ENCODE measurements around the gene CLDN10. TPM values are rescaled to one million over a fixed set of nuclear protein-coding genes. Genes with fewer than 3 reads are reported as not detected.
"Not testable (repeated sequence)": the region's sequence is repeated elsewhere in the genome, so short reads cannot be mapped to it uniquely, and the experiment has no call there.

CLDN10 gene
- total RNA-seq, 1 experiment from 2014 or later, result 24.7 TPM

DNA sequence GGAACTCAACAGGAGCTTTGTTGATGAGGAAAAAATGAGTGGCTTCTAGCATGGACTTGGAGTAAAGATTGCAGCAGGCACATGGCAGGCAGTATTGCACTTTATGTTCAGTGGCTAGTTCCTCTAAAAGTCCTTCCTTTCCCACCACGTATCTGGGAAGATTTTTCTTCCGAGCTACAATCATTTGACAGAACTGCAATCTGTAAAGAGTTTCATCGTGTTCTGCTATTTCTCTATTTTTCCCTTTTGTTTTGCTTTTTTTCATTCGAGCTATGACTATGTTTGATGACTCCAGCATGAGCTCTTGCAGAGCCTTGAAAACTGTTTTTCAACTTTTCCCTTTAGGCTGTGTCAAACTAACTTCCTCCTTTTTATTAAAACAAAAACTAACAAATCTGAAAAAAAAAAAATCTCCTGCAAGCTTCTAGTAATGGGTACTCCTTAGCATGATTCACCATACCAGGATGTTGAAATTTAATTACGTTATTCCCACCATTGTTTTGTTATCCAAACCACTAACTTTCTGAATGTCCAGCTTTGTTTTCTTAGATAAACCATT is 12.3 kb downstream of the CLDN10 start:
- no peak for DNase-seq (ENCODE audit: low spot score)
- ChIA-PET CTCF (interaction anchor here (0.6 to 1.6 kb wide), 10 partner anchors 13 to 376 kb away, joined by 3 to 6 read pairs (median 3); no protein-coding TSS in a partner anchor), POLR2A (interaction anchor here (0.7 kb wide), 1 partner anchor 617 kb away, joined by 3 read pairs; no protein-coding TSS in a partner anchor)

DNA sequence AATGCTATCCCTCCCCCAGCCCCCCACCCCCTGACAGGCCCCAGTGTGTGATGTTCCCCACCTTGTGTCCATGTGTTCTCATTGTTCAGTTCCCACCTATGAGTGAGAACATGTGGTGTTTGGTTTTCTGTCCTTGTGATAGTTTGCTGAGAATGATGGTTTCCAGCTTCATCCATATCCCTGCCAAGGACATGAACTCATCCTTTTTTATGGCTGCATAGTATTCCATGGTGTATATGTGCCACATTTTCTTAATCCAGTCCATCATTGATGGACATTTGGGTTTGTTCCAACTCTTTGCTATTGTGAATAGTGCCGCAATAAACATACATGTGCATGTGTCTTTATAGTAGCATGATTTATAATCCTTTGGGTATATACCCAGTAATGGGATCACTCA is 13.2 kb downstream of the CLDN10 start:
- H3K4me1 Mint-ChIP-seq; H3K4me3 Mint-ChIP-seq; CTCF ChIA-PET; H3K9me3 Mint-ChIP-seq; DNase-seq (ENCODE audit: low spot score); H3K27ac Mint-ChIP-seq; POLR2A ChIA-PET; ATAC-seq; H3K27me3 Mint-ChIP-seq (ENCODE audit: low read depth): not testable (repeated sequence)
- H3K36me3 Mint-ChIP-seq, result peaks cover 10% of the 10 kb centered on the region

More for the DNA sequence above, 12.3 kb downstream of the CLDN10 start:
- peaks cover 7% of the 10 kb centered on the region; the same call in 1 of the 2 replicates for H3K9me3 Mint-ChIP-seq
- no peak overlapping the region for H3K4me3 Mint-ChIP-seq
- no peak for ATAC-seq
- no peak overlapping the region for H3K27ac Mint-ChIP-seq
- H3K27me3 Mint-ChIP-seq (ENCODE audit: low read depth), result no peaks in the 10 kb centered on the region
- H3K36me3 Mint-ChIP-seq, result peaks cover 12% of the 10 kb centered on the region
- TF ChIP-seq ZNF317 (CRISPR knock-in tag; IDR thresholded peaks at IDR 0.05; ENCODE audit: borderline replicate concordance, low read depth), result no peak
- no peak for TF ChIP-seq FOXP4 (CRISPR knock-in tag; IDR thresholded peaks at IDR 0.05)
- no peak for TF ChIP-seq PRRX2 (CRISPR knock-in tag; IDR thresholded peaks at IDR 0.05)
- TF ChIP-seq, protein P1, sequence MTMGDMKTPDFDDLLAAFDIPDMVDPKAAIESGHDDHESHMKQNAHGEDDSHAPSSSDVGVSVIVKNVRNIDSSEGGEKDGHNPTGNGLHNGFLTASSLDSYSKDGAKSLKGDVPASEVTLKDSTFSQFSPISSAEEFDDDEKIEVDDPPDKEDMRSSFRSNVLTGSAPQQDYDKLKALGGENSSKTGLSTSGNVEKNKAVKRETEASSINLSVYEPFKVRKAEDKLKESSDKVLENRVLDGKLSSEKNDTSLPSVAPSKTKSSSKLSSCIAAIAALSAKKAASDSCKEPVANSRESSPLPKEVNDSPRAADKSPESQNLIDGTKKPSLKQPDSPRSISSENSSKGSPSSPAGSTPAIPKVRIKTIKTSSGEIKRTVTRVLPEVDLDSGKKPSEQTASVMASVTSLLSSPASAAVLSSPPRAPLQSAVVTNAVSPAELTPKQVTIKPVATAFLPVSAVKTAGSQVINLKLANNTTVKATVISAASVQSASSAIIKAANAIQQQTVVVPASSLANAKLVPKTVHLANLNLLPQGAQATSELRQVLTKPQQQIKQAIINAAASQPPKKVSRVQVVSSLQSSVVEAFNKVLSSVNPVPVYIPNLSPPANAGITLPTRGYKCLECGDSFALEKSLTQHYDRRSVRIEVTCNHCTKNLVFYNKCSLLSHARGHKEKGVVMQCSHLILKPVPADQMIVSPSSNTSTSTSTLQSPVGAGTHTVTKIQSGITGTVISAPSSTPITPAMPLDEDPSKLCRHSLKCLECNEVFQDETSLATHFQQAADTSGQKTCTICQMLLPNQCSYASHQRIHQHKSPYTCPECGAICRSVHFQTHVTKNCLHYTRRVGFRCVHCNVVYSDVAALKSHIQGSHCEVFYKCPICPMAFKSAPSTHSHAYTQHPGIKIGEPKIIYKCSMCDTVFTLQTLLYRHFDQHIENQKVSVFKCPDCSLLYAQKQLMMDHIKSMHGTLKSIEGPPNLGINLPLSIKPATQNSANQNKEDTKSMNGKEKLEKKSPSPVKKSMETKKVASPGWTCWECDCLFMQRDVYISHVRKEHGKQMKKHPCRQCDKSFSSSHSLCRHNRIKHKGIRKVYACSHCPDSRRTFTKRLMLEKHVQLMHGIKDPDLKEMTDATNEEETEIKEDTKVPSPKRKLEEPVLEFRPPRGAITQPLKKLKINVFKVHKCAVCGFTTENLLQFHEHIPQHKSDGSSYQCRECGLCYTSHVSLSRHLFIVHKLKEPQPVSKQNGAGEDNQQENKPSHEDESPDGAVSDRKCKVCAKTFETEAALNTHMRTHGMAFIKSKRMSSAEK (CRISPR knock-in tag; IDR thresholded peaks at IDR 0.05; ENCODE audit: borderline replicate concordance), result no peak
- TF ChIP-seq IRF2 (CRISPR knock-in tag; IDR thresholded peaks at IDR 0.05; ENCODE audit: borderline replicate concordance, low read depth), result no peak
- TF ChIP-seq ZNF396 (CRISPR knock-in tag; IDR thresholded peaks at IDR 0.05; ENCODE audit: borderline replicate concordance), result no peak
- TF ChIP-seq ZBTB21 (CRISPR knock-in tag; IDR thresholded peaks at IDR 0.05; ENCODE audit: borderline replicate concordance), result no peak
- no peak for TF ChIP-seq GRHL2 (CRISPR knock-in tag; IDR thresholded peaks at IDR 0.05; ENCODE audit: insufficient replicate concordance, severe bottlenecking)
- TF ChIP-seq TP53 (CRISPR knock-in tag; IDR thresholded peaks at IDR 0.05), result no peak
- no peak for TF ChIP-seq ZSCAN18 (CRISPR knock-in tag; IDR thresholded peaks at IDR 0.05)
- TF ChIP-seq, protein P2, sequence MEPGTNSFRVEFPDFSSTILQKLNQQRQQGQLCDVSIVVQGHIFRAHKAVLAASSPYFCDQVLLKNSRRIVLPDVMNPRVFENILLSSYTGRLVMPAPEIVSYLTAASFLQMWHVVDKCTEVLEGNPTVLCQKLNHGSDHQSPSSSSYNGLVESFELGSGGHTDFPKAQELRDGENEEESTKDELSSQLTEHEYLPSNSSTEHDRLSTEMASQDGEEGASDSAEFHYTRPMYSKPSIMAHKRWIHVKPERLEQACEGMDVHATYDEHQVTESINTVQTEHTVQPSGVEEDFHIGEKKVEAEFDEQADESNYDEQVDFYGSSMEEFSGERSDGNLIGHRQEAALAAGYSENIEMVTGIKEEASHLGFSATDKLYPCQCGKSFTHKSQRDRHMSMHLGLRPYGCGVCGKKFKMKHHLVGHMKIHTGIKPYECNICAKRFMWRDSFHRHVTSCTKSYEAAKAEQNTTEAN (CRISPR knock-in tag; IDR thresholded peaks at IDR 0.05), result no peak
- TF ChIP-seq GTF2I (CRISPR knock-in tag; conservative IDR thresholded peaks at IDR 0.05), result no peak
- no peaks in the 10 kb centered on the region for H3K4me1 Mint-ChIP-seq

GRCh38 chr13:95568131-95568530 is 15.6 kb downstream of the CLDN10 start:
- Mint-ChIP-seq H3K9me3 (peaks cover 7% of the 10 kb centered on the region; the same call in 1 of the 2 replicates), H3K27ac (no peak overlapping the region), H3K4me3 (no peak overlapping the region), H3K4me1 (peaks cover 5% of the 10 kb centered on the region), H3K36me3 (peaks cover 15% of the 10 kb centered on the region), H3K27me3 (ENCODE audit: low read depth) (no peaks in the 10 kb centered on the region)
- TF ChIP-seq FOXP1 (CRISPR knock-in tag; IDR thresholded peaks at IDR 0.05; ENCODE audit: borderline replicate concordance) (no peak), ZSCAN18 (CRISPR knock-in tag; IDR thresholded peaks at IDR 0.05) (no peak), GABPB1 (CRISPR knock-in tag; IDR thresholded peaks at IDR 0.05) (no peak)
- POLR2A ChIA-PET, result no interaction called here
- ATAC-seq (no peak), DNase-seq (ENCODE audit: low spot score) (no peak)
- CTCF ChIA-PET, result no interaction called here

Data from WTC11 (cell line).